GM18502 (cell line): ENCODE data around the gene WDR55.
A peak's percentile ranks its signal among the peaks of the same experiment; 100 is the strongest.
"Not testable (repeated sequence)": the region's sequence is repeated elsewhere in the genome, so short reads cannot be mapped to it uniquely, and the experiment has no call there.

Experiments
- ATAC-seq: cut with Tn5 transposase; IDR thresholded peaks from one replicate; pipeline ENCODE4 v1.9.1; 2021; ENCODE audit warnings: mild to moderate bottlenecking; ENCODE audit not compliant: unreplicated experiment, poor library complexity

The WDR55 gene

GRCh38 chr5:140642718-140643117, 22.0 kb upstream of the WDR55 start:
- no peak for ATAC-seq

GRCh38 chr5:140647042-140647419, 17.7 kb upstream of the WDR55 start:
- ATAC-seq = peak; percentile 43

GRCh38 chr5:140658870-140659269, 5.8 kb upstream of the WDR55 start:
- ATAC-seq = no peak

- ATAC-seq = not testable (repeated sequence)
Measured at GRCh38 chr5:140660371-140660770, 4.3 kb upstream of the WDR55 start.

GRCh38 chr5:140664030-140664358, 710 bp upstream of the WDR55 start:
- no peak for ATAC-seq

GRCh38 chr5:140671035-140671434, 6.3 kb downstream of the WDR55 start:
- not testable (repeated sequence) for ATAC-seq

- no peak for ATAC-seq
Measured at GRCh38 chr5:140671472-140672125, 6.9 kb downstream of the WDR55 start.

GRCh38 chr5:140672455-140673186, 7.9 kb downstream of the WDR55 start:
- ATAC-seq = no peak

- no peak for ATAC-seq
Measured at GRCh38 chr5:140673187-140673976, 8.7 kb downstream of the WDR55 start, which contains the start of gene DND1. DND1 (minus strand) TSS chr5:140673576; CDS start chr5:140673542, 34 bp downstream.

- no peak for ATAC-seq
Measured at GRCh38 chr5:140674211-140674610, 9.5 kb downstream of the WDR55 start.

GRCh38 chr5:140674629-140675028, 9.9 kb downstream of the WDR55 start:
- no peak for ATAC-seq

- ATAC-seq = peak; percentile 47
Measured at GRCh38 chr5:140677947-140678346, 13.2 kb downstream of the WDR55 start.

- ATAC-seq = no peak
Measured at GRCh38 chr5:140678993-140679392, 14.3 kb downstream of the WDR55 start.

- peak; percentile 3 for ATAC-seq
Measured at GRCh38 chr5:140690376-140690932, 25.8 kb downstream of the WDR55 start.

- peak; percentile 97 for ATAC-seq
Measured at GRCh38 chr5:140690941-140691924, 26.5 kb downstream of the WDR55 start, which contains the start of the genes HARS1 and HARS2. HARS1 (minus strand) TSS chr5:140691370; CDS start chr5:140691304, 66 bp downstream. HARS2 (plus strand) TSS chr5:140691455; CDS start chr5:140691649, 194 bp downstream.

GRCh38 chr5:140694276-140694675, 29.6 kb downstream of the WDR55 start:
- no peak for ATAC-seq

GRCh38 chr5:140696891-140697492, 32.3 kb downstream of the WDR55 start:
- no peak for ATAC-seq

GRCh38 chr5:140700177-140701144, 35.8 kb downstream of the WDR55 start, which contains the start of gene ZMAT2:
ZMAT2 (plus strand) TSS chr5:140700447; CDS start chr5:140700461, 14 bp downstream.
- ATAC-seq = peak; percentile 99
